GM12874 (cell line): ENCODE data around the gene LYST.

Experiments
- CTCF ChIP-seq: IDR thresholded peaks from 2 replicates; pipeline ENCODE4 v1.5.1; 2011; ENCODE audit warnings: low read depth, mild to moderate bottlenecking, control low read depth, low read length, moderate library complexity; ENCODE audit not compliant: insufficient read depth

The LYST gene

DNA sequence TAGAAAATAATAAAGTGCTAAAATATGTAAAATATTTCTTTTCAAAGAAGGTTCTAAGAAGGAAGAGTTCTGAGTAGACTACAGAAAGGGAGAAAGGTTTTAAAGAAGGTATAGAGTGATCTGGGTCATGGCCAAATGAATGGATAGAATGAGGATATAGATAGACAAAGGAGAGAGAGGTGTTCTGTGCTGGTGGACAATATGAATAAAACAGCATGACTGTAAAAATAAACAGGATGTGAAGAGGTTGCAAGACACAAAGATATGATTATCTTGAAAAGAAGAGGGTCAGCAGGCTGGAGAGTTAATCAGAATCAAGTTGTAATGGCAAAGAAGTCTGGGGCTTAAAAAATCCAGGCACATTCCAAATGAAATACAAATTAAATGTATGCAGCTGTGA, 130.4 kb downstream of the LYST start:
- no peak for TF ChIP-seq CTCF

DNA sequence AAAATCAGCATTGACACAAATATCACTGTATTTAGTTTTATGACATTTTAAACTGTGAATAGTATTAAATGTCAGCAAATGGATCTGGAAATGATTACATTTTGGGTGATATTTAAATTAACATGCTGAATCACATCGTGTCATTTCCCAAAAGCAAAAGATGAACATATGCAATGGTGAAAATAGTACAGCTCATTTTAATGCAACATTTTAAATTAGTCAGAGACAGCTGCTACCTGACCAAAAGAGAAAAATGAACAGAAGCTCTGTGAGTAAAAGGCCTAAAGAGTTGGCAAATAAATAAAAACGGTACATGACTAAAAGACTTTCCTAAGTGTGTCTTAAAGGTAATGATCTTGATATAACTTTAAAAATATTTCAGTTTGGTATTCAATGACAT, 131.1 kb downstream of the LYST start:
- no peak for TF ChIP-seq CTCF

DNA sequence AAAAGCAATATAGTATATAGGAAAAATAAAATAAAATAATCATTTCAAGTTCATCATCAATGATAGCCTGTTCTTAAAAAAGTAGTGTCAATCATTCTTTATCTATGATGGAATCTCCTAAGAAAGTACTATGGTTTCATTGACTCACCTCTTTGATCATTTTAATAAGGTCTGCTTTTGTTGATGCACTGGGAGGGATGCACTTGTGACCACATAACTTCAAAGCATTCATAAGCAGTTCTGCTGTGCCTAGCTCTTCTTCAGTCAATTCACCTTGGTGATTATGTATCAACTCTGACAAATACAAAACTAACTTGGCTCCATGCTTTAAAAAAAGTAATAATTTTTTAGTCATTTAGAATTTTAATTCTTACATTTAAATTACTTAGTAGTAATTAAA, 132.4 kb downstream of the LYST start:
- TF ChIP-seq CTCF: no peak

DNA sequence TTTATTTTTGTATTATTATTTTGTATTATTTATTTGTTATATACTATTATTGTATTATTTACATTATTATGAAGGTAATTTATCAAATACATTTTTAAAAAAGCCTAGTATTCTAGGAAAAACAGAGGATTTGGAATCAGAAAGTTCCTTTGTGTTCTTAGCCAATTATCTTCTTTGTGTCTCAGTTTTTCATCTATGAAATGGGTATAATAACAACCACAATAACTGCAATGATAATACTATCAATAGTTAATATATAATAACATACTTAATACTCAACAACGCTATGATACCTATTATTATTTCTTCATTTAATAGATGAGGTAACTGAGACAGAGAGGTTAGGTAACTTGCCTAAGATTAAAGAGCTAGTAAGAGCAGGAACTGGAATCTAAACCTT, 136.7 kb downstream of the LYST start:
- no peak for TF ChIP-seq CTCF

- no peak for TF ChIP-seq CTCF
Measured at GRCh38 chr1:235726557-235726956, 140.1 kb downstream of the LYST start.

DNA sequence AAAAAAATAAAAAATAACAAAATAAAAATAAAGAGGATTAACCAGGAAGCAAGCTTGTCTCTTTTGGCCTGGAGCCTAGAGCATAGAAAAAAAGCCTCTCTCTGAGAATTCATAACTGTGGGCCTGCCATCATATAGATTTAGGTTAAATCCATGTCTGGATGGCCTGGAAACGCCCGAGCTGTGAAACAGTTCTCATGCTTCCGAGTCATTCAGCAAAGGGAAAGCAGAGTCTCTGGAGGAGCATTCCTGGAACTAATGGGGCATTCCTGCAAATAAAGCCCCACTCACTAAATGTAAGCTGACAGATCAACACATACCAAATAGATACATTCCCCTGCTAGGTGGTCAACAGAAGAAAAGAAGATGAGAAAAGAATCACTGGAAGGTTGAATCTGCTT, 141.3 kb downstream of the LYST start:
- TF ChIP-seq CTCF: no peak

GRCh38 chr1:235724730-235725129, 142.0 kb downstream of the LYST start:
- TF ChIP-seq CTCF: no peak

GRCh38 chr1:235722858-235723257, 143.8 kb downstream of the LYST start:
- no peak for TF ChIP-seq CTCF
